COLO829 (cell line): ENCODE data around the gene LPAR2.
"Not testable (repeated sequence)": the region's sequence is repeated elsewhere in the genome, so short reads cannot be mapped to it uniquely, and the experiment has no call there.

Experiments
- DNase-seq: peaks from one replicate; pipeline ENCODE4 v3.0.0; 2012; ENCODE audit warnings: low spot score

The LPAR2 gene

DNA sequence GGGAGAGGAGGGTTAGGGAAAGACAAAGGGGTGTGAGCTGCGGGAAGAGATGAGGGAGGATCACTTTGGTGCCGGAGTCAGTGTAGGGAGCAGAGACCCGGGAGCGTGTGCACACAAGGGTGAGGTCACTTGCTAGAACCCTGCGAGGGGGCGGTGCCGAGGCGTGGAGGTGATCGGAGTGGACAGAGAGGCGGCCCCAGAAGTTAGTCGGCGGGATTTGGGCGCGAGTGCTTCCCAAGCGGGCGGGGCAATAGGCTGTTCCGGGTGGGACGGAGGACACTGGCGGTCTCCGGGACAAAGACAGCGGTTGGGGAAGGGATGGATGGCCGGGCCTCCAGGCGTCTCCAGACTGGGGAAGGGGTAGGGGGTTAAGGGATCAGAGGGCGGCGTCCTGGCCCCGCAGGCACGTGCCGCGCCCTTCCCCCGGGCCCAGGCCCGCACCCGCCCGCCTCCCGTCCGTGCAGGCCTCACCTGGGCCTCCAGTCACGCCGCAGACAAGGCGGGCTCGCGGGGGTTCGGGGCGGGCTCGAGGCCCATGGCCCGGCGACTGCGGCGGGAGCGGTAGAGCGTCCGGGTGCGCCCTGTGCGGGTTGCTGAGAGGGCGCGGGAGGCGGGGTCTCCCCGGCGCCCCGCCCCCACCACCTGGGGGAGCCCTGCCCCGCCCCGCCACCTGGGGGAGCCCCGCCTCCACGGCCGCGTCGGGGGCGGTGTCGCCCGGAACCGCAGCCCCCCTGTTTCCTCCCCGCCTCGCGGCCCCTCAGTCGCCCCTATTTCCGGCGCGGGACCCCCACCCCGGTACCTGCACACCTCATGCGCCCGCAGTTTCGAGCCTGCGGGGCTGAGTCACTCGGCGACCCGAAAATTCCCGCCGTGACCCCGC lies at the start of gene LPAR2:
Gene LPAR2, minus strand, starts transcription at position 600 of the 880 bp plus-strand sequence. CDS start 945 bp downstream, outside the sequence.
- no peak for DNase-seq

DNA sequence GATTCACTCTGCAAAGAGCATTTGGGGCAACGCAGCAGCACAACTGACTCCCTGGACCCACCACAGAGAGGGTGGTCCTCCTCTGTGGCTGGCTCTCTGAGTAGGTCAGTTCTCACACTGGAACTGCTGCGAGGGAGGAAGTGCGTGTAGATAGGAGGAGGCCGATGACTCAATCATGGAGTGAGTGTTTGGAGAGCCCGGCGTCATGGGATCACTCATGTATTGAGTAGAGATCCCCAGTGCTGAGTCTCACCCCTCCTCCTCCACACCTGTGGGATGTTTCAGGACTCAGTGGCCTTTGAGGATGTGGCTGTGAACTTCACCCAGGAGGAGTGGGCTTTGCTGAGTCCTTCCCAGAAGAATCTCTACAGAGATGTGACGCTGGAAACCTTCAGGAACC lies 49.6 kb upstream of the LPAR2 start:
- DNase-seq: no peak

DNA sequence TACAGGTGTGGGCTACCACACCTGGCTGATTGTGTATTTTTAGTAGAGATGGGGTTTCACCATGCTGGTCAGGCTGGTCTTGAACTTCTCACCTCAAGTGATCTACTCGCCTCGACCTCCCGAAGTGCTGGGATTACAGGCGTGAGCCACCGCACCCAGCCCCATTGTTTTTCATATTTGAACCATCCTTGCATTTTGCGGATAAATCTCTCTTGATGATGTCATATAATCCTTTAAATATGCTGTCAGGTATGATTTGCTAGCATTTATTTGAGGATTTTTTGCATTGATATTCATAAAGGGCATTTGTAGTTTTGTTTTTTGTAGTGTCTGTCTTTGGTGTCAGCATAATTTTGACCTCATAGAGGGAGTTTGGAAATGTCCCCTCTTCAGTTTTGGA lies 46.3 kb upstream of the LPAR2 start:
- no peak for DNase-seq

DNA sequence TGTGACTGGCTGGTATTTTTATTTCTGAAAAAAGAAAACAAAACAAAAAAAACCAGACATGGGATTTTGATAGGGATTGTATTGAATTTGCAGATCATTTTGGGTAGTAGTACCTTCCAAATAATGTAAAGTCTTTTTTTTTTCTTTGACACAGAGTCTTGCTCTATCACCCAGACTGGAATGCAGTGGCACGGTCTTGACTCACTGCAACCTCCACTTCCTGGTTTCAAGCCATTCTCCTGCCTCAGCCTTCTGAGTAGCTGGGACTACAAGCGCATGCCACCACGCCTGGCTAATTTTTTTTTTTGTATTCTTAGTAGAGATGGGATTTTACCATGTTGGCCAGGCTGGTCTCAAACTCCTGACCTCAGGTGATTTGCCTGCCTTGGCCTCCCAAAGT lies 44.8 kb upstream of the LPAR2 start:
- DNase-seq: no peak

DNA sequence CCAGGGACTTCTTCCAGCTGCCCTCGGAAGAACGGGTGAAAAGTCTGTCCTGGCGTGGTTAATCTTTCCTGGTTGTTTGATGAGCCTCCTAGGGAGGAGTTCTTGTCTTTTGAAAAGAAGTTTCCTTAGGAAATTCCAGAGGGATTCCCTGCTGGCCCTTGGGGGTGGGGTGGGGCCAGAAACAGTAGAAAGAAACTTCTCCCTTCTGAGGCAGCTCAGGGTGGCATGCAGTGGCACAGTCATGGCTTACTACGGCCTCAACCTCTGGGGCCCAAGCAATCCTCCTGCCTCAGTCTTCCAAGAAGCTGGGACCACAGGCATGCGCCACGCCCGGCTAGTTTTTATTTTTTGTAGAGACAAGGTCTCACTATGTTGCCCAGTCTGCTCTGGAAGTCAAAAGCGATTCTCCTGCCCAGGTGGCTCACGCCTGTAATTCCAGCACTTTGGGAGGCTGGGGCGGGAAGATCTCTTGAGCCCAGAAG lies 42.1 kb upstream of the LPAR2 start:
- no peak for DNase-seq

DNA sequence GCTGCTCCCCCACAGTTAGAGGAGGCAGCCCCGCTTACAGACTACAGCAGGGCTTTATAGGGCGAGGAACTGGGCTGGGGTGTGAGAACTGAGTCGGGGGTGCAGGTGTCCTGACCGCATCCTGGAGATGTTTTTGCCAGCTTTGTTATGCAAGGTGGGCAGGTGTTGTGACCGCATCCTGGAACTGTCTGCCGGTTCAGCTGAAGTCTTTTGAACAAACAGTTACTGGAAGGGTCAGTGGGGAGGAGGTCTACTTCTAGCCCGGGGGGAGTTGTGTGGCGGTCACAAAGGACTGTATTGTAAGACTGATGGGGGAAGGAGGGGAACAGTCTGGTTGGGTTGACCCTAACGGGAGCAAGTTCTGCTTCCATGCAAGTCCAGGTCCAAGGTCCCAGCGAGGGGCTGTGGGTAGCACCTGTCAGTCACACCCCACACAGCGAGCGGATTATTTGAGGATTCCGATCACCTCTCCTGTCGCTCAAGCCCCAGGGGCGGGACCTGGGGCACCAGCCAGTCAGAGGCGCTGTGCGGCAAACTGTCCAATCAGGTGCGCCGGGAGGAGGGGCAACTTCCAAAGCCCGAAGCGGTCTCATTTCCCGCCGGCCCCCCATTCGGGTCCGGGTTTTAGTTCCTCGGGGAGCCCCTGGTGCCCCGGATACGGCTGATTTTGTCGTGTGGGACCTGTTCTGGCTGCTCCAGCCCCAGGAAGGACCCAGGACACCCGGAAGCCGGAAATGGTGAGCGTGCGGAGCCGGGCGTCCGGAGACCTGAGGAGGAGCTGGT lies 40.4 kb upstream of the LPAR2 start, which contains the start of gene ZNF101:
Gene ZNF101, plus strand, starts transcription at position 610 of the 783 bp plus-strand sequence. Its CDS starts 125 bp downstream, at position 735.
- peak; percentile 79 for DNase-seq

DNA sequence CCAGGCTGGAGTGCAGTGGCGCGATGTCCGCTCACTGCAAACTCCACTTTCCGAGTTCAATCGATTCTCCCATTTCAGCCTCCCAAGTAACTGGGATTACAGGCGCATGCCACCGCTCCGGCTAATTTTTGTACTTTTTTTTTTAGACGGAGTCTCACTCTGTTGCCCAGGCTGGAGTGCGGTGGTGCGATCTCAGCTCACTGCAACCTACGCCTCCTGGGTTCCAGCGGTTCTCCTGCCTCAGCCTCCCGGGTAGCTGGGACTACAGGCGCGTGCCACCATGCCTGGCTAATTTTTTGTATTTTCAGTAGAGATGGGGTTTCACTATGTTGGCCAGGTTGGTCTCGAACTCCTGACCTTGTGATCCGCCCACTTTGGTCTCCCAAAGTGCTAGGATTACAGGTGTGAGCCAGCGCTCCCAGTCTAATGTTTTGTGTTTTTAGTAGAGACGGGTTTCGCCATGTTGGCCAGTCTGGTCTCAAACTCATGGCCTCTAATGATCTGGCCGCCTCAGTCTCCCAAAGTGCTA lies 37.5 kb upstream of the LPAR2 start:
- DNase-seq: not testable (repeated sequence)

DNA sequence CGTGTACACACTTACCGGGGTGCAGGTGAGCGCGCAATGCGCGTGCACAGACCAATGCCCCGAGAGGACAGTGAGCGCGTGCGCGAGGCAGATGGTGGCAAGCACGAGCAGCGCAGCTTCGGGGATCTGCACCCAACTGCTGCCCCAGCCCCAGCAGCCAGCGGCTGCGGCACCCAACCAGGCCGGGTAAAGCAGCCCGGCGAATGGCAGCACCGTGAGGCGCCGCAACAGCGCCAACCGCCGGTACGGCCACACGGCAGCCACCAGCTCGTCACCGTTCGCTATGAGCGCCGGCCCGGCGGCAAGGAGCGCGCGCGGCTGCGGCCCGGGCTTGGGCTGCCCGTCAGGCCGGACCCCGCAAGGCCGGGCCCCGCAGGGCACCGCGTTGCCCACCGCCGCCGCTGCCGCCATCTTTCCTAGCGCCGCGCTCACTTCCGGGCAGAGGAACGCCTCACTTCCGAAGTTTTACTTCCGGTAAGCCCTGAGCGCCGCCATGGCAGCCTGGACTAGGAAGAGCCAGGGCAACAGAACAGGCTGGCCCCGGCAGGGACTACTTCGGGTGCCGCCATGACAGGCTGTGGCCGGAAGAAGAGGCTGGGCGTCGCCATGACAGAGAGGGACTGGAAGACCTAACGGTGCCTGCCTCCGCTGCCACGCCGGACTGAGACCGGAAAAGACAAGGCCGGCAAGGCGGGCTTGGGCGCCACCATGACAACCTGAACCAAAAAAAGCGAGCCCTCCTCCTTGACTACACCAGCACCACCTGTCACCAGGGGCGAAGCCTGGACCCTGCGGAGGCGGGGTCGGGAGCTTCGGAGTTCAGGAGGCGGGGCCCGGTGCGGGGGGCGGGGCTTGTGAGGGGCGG lies 35.5 kb upstream of the LPAR2 start, which contains the start of gene ATP13A1:
Gene ATP13A1, minus strand, starts transcription at position 421 of the 865 bp plus-strand sequence. Its CDS starts 10 bp downstream, at position 411.
- DNase-seq: peak; percentile 81

DNA sequence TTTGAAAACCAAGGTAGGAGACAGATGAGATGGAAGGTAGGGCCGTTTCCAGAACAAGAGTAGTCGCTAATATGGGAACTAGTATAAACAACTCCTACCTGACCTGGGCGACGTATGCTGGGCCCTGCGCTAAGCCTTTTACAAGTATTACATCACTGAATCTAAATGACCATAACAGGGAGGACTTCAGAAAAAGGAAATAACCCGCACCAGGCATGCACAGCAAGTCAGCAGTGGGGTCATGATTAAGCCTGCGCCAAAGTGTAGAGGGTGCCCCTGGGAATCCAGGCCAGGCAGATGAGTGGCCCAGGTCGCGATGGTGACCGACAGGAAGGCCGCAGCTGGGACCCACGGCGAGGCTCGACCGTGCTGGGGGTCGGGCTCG lies 34.8 kb upstream of the LPAR2 start:
- DNase-seq: no peak

DNA sequence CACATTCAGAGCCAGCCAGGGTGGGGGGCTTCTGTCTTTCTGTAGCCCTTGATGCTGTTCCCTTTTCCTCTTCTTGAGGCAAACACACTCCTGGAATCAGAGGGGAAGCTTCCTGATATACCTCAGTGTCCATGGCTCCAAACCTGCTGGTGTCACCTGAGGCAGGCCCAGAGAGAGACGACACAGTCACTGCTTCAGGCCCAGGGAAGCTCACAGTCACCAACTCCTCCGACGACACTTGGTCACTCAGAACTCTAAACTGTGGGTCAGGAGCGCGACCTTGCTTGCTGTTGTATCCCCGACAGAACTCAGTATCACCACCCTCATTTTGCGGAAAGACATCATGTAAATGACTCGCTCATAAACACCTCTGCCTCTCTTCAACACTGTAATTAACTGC lies 34.3 kb upstream of the LPAR2 start:
- no peak for DNase-seq

DNA sequence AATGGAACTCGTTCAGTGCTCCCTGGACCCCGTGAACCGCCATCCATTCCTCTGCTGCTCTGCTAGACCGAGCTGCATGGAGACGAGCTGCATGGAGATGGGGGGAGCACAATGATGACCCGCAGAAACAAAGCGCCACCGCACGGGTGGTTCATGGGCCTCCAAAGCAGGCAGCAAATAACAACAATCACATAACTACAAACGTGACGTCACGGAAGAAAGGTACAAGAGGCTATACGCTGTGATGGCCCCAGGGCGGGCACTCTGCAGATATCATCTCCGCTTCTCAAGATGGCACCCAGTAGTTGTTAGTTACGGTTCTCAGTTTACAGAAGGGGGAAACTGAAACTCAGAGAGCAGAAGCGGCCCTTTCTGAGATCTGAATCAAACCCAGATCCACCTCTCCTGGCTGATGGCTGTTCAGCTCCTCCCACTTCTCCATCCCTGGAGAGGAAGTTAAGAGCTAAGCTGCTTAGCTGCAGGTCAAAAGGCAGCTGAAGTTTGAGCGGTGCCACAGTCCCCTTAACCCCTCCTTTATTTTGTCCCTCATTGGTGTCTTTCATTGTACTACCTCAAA lies 33.7 kb upstream of the LPAR2 start:
- no peak for DNase-seq

DNA sequence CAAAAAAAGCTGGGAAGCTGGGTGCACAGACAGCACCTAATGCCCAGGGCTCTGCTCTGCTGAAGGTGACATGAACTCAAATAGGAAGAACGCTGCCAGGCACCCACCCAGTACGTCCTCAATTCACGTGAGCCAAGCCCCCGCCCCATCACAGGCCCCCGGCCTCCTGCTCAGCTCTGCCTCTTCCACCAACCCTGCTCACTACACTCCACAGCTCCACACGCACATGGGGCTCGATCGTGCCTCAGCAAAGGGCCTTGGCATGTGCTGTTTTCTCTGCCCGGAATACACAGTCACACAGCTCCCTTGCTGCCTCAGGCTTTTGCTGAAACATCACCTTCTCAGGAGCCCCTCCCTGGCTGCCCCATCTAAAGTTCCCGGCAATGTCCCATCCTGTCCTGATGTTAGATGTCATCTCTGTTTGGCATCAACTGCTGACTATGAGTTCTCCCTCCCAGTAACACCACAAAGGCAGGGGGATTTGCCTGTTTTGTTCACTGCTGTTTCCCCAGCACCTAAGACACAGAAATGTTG lies 33.2 kb upstream of the LPAR2 start:
- DNase-seq: no peak

DNA sequence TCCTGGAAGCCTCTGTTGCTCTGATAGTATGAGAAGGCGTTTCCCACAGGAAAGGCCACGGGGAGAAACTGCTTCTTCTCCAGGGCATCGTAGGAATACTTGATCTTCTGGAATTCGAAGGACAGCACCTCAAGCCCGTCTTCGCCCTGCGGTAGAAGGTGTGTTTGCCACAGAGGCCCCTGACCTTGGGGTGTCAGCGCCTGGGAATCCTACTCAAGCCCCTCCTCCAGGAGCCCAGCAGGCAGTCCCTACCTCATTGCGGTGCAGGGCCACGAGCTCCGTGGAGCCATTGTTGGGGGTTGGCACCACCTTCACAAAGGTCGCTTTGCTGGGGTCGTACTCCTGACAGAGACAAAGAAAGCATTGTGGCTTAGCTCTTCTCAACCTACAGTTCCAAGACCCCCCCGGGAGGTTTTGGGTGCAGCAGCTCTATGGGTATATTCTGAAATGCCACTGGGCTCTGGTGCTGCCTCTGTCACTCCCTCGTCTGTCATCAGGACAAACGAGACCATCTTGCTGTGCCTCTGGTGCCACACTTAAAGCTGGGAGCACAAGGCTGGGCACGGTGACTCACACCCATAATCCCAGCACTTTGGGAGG lies 31.7 kb upstream of the LPAR2 start:
- no peak for DNase-seq

DNA sequence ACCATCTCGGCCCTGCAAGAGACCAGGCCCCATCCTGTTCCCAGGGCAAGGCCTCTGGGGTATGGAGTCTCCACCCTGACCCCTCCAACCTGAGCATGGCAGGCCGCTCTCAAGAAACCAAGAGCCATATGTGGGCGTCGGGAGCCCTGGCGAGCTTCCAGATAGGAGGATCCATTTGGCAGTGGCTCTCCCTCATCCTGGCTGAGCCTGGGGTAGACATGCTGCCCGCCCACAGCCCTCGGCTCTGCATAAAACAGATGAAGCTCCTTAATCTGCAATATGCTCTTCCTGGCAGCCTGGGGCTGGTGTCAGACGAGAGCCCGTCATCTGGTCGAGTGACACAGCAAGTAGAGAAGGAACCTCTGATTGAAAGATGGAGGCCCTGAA lies 29.4 kb upstream of the LPAR2 start:
- DNase-seq: no peak

DNA sequence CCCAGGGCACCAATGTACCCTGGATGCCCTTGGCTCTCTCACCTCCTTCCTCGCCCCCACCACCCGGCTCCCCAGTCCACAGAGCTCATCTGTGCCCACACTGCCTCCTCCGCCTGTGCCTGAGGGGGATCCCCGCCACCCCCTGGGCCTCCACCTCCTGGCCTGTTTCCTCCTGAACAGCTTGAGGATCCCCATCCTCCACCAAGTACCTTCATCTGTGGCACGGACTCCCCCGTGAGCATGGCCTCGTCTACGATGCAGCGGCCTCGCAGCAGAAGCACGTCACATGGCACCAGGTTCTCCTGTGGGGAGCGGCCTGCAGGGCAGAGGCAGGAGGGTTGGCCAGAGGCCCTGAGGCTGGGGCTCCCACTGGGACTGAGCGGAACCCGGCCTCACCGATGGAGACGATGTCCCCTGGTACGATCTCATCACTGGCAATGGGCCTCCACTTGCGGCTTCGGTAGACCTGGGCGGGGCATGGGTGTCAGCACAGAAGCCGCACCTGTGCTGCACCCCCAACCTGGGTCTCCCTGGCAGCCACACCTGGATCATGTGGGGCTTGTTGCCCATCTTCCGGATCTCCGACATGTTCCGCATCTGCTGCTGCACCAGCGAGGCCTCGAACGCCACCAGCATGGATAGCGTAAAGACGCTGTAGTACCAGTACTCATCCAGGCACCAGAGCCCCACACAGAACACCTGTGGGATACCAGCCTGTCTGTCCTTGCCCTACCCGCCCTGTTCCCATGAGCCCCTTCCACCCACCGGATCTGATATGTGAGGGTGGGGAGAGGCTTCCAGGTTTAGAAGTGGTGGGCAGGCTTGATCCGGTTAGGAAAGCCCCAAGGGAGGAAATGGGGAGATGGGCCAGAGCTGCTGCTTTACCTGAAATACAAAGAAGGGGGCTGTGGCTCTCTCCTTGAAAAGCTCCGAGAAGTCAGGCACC lies 28.7 kb upstream of the LPAR2 start:
- DNase-seq: no peak

DNA sequence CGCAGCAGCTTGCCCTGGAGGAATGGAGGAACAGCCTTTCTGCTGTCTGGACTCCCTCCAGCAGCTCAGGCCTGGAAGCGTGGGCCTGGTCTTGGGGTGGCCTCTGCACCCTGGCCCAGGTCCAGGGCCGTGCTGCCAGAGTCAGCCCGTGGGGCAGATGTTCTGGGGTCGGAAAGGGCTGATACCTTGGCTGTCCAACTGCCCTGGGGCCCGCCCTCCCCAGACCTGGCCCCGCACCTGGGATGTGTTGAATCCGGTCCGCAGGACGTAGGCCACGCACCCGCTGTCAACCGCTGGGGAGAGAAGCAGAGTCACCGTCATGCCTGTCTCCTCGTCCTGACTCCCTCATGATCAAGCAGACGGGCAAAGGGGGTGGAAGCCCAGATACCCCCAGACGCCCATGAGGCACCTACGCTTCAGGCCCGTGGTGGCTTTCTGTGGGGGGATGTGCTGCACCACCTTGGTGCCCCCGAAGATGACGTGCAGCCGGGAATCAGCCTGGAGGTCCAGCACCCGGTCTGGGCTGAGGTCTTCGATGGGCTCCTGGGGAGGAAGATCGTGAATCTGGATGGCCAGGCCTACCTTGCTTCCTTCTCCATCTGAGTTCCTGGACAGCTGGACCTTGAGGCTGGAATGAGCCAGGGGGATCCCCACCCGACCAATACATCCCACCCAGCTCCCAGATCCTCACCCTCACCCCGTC lies 27.8 kb upstream of the LPAR2 start:
- DNase-seq: no peak

DNA sequence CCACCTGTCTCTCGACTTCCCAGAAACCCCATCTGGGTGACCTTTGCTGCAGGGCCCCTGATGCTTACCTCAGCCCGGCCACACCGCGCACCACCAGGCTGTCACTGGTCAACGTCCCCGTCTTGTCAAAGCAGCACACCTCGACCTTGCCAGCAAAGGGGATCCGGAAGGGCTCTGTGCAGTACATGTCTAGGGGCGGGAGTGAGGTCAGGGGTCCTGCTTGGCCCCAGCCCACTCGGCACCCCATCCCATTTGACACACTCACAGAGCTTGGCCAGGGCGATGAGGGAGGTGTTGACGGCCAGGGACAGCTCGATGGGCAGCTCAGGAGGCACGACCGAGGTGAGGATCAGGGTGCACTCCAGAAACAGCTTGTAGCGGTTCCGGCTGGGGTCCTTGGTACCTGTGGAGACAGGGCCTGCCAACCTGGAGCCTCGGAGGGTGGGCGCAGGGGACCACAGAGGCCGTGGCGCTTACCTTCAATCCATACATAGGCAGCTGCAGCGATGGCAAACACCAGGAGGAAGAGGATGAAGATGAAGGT lies 27.1 kb upstream of the LPAR2 start:
- DNase-seq: no peak

DNA sequence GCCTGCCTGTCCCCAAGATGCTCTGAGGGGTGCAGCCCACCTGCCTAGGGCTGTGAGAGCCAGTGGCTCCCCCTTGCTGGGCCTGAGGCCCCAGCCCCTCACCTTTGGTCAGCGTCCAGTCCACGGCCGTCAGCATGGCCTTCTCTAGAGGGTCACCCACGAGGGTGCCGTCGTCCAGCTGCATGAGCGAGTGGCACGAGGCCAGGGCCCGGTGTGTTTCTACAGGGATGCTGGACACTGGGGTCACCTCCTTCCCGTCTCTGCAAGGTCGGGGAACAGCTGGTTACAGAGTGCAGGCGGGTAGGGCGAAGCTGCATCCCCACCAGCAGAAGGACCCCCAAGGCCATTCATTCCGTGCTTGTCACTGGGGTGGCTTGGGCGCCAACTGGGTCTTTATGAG lies 26.4 kb upstream of the LPAR2 start:
- no peak for DNase-seq
